Pancreas (tissue), 10 donors: ENCODE measurements around the gene PON1. TPM values are rescaled to one million over a fixed set of nuclear protein-coding genes. Genes with fewer than 3 reads are reported as not detected.
A peak's percentile ranks its signal among the peaks of the same experiment; 100 is the strongest.

Experiments
- ATAC-seq, 4 donors: fragments of 200-7000 bp; cut with Tn5 transposase; one replicate each; pipeline versions ENCODE4 v1.8.0 to v1.9.1; 2020; ENCODE audit warnings: mild to moderate bottlenecking in 4 of 4, moderate library complexity in 4 of 4
- DNase-seq, 6 donors: peaks; one replicate each; pipeline ENCODE4 v3.0.0-alpha.2; 2020
- FAIRE-seq: peaks from 2 replicates; lab custom pipeline; 2012; peaks lifted over from hg19 to GRCh38; lab: Jason Lieb, UNC
- H3K27ac ChIP-seq, 4 donors: fragments of 200-600 bp; sonication (generic); 1 replicate in 3 of 4; 2 replicates in 1 of 4; pipeline versions ENCODE4 v1.5.0 to v1.8.0; 2020
- H3K27me3 ChIP-seq, 4 donors: fragments of 200-600 bp; one replicate each; pipeline ENCODE4 v1.8.0; 2021
- H3K36me3 ChIP-seq, 3 donors: fragments of 200-600 bp; sonication (generic) in 1 of 3; one replicate each; pipeline versions ENCODE4 v1.5.0 to v1.8.0; 2020 to 2021
- H3K4me1 ChIP-seq, 3 donors: fragments of 200-600 bp; one replicate each; pipeline ENCODE4 v1.8.0; 2021
- H3K4me3 ChIP-seq, 4 donors: fragments of 200-600 bp; sonication (generic) in 2 of 4; one replicate each; pipeline versions ENCODE4 v1.5.0 to v1.8.0; 2020 to 2021
- H3K9me3 ChIP-seq, 4 donors: fragments of 200-600 bp; one replicate each; pipeline ENCODE4 v1.8.0; 2021
- CTCF ChIP-seq, 4 donors: fragments of 200-600 bp; sonication (generic) in 3 of 4; IDR thresholded peaks; one replicate each; pipeline versions ENCODE4 v1.5.0 to v1.8.0; 2021; ENCODE audit warnings: antibody characterized with exemption in 4 of 4
- WGBS, 2 donors: extraction: QIAGEN DNeasy Blood & Tissue Kit; methylation state at CpG; one replicate each; pipeline ENCODE4 v1.1.7; 2013; 5-methylcytosine and 5-hydroxymethylcytosine counted together
- intact Hi-C, 3 donors: fragments of 100-400 bp; cut with DNase I; formaldehyde crosslinking; loops; one replicate each; pipeline versions ENCODE4 v1.11.1 to v1.14.2; 2022
- polyA plus RNA-seq, 2 donors: library from polyadenylated mRNA; stranded (reverse); fragments of 200-250 nt; gene quantifications; one replicate each; pipeline ENCODE4 v1.2.3, GENCODE V29; 2013
- total RNA-seq, 6 donors: library from RNA; stranded (reverse); fragmentation: NEBNext Ultra II Directional in 4 of 6; extraction: Animal tissue kit (Norgen Biotek cat#: 25700) in 4 of 6; gene quantifications; one replicate each; pipeline versions ENCODE4 v1.2.1 to v1.2.4, GENCODE V29; 2021 to 2023
- donor health status: healthy with polysubstance abuse.
- donor health status: DM: no; HTN: no; CAD: no; lungs with moderate emphysema.
- donor health status: DM: no; HTN: no; CAD: no.
- donor health status: control.
- donor health status: control.
- donor health status: Bipolar disorder and iron deficiency.
- donor health status: DM: yes; HTN: yes; CAD: no.
- donor health status: DM: no; HTN: no; CAD: no.
- donor health status: DM: no; HTN: no; CAD: no.
- donor health status: DM: yes; HTN: yes; CAD: no.

PON1 gene
- total and polyA plus RNA-seq, 8 donors, result 0.26 to 0.64 (median 0.51) TPM; not detected in 3

- DNase-seq, result no peak
- intact Hi-C loops, result no loop called here
- Histone ChIP-seq H3K4me3 (no peak overlapping the region), H3K36me3 (no peaks in the 10 kb centered on the region), H3K27me3 (no peaks in the 10 kb centered on the region), H3K27ac (no peak overlapping the region), H3K9me3 (no peaks in the 10 kb centered on the region), H3K4me1 (peaks cover 0 to 4% (median 0%) of the 10 kb centered on the region in 3 donors)
- no peak for ATAC-seq
- no peak for TF ChIP-seq CTCF (IDR thresholded peaks at IDR 0.05)
- FAIRE-seq, result no peak
Observed at GRCh38 chr7:95335093-95335492, 10.8 kb upstream of the PON1 start.

- no peak overlapping the region for H3K27ac ChIP-seq
- FAIRE-seq, result no peak
- peaks cover 0 to 4% (median 0%) of the 10 kb centered on the region in 3 donors for H3K4me1 ChIP-seq
- intact Hi-C loops, result no loop called here
- no peak for ATAC-seq
- no peaks in the 10 kb centered on the region for H3K27me3 ChIP-seq
- no peak overlapping the region for H3K4me3 ChIP-seq
- TF ChIP-seq CTCF (IDR thresholded peaks at IDR 0.05), result no peak
- H3K36me3 ChIP-seq, result no peaks in the 10 kb centered on the region
- no peaks in the 10 kb centered on the region for H3K9me3 ChIP-seq
- no peak for DNase-seq
Observed at GRCh38 chr7:95334447-95334846, 10.1 kb upstream of the PON1 start.

- peak; percentile 37 for FAIRE-seq
- 97% methylated on average over 1 of the region's 1 CpG for WGBS, 2 donors
- Histone ChIP-seq H3K4me1 (peaks cover 0 to 4% (median 0%) of the 10 kb centered on the region in 3 donors), H3K9me3 (no peaks in the 10 kb centered on the region), H3K27me3 (no peaks in the 10 kb centered on the region), H3K27ac (no peak overlapping the region), H3K4me3 (peak overlapping the region in 1 of 4 donors; percentile 18), H3K36me3 (no peaks in the 10 kb centered on the region)
- DNase-seq, result no peak
- TF ChIP-seq CTCF (IDR thresholded peaks at IDR 0.05), result no peak
- intact Hi-C loops, result no loop called here
- no peak for ATAC-seq
Observed at GRCh38 chr7:95330961-95331337, 6.6 kb upstream of the PON1 start.

DNA sequence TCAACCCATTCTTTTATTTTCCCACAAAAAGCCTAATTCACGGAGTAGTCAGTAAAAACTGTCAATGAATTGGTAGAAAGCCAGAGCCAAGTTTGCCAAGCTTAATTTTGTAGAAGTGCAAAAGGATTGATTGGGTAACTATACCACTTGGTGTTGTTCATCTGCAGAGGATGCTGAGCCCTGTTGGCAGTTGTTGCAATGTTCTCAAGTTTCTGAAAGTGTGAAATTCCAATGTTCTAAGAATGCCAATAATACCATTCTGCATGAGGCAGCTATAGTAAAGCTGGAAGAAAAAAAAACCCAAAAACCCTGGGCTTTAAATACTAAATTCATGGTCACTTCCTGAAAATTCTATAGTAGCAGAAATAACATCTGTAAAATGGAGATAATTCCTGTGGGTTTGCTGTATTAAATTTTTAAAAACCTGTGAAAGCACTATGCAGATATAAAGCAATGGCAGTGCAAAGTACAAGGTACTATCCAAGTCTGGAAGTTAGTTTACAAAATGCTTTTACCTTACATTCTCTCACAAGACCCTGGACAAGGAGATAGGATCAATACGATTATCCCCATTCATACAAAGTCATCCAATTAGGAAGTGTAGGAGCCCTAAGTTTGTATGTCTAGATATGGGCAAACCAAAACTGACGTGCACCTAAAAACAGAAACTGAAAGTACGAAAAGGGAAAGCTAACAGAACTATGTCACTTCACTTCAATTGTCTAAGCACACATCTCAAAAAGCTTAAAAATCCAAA lies 6.0 kb upstream of the PON1 start:
- Histone ChIP-seq H3K36me3 (no peaks in the 10 kb centered on the region), H3K9me3 (no peaks in the 10 kb centered on the region), H3K4me1 (peaks cover 0 to 4% (median 0%) of the 10 kb centered on the region in 3 donors), H3K27me3 (no peaks in the 10 kb centered on the region), H3K27ac (no peak overlapping the region), H3K4me3 (peak overlapping the region in 1 of 4 donors; percentile 18)
- intact Hi-C loops, result no loop called here
- DNase-seq, result no peak
- no peak for TF ChIP-seq CTCF (IDR thresholded peaks at IDR 0.05)
- ATAC-seq, result peak in 2 of 4 donors; percentile 48 to 59
- FAIRE-seq, result no peak
- 24 to 25% methylated on average over 4 of the region's 4 CpGs for WGBS, 2 donors

DNA sequence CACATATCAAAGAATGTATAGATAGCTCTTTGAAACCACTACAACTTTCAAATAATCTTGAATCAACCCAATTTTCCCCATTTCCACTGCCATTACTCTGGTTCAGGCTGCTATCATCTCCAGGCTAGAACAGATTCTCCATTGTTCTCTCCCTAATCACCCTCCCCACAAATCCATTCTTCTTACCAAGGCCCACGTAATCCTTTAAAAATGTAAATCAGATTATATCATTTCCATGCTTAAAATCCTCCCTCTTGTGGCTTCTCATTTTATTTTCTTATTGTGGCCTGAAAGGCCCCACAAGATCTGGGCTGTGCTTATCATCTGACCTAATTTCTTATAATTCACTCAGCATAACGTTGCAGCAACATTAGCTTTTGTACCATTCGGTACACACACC lies 3.0 kb upstream of the PON1 start:
- no peak for TF ChIP-seq CTCF (IDR thresholded peaks at IDR 0.05)

More for the DNA sequence above, 3.0 kb upstream of the PON1 start:
- Histone ChIP-seq H3K9me3 (no peaks in the 10 kb centered on the region), H3K4me1 (peaks cover 0 to 4% (median 0%) of the 10 kb centered on the region in 3 donors), H3K27me3 (no peaks in the 10 kb centered on the region), H3K27ac (no peak overlapping the region), H3K36me3 (no peaks in the 10 kb centered on the region), H3K4me3 (no peak overlapping the region)
- FAIRE-seq (no peak), ATAC-seq (no peak), DNase-seq (no peak)
- 76 to 79% methylated on average over 3 of the region's 3 CpGs for WGBS, 2 donors
- intact Hi-C loops, result no loop called here
